ENCODE measurements around the gene IPO4.

DNA sequence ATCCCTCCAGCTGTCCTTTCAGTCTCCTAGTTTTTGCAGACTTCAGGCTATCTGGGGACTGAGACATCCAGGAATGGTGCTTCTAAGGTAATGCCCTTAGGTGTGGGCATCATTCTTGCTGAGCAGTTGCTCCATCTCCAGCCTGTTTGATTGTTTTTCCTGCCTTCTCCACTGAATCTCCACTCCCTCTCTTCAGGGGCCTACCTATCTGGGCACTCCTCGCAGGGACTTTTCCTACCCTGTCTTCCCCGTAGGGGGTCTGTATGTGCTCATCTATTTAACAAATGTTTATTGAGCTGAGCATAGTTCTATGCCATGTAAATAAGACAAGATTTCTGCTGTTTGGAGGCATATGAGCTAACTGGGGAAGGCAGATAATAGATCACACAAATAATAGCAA is 55.6 kb downstream of the IPO4 start:
- TF ChIP-seq, protein P1, sequence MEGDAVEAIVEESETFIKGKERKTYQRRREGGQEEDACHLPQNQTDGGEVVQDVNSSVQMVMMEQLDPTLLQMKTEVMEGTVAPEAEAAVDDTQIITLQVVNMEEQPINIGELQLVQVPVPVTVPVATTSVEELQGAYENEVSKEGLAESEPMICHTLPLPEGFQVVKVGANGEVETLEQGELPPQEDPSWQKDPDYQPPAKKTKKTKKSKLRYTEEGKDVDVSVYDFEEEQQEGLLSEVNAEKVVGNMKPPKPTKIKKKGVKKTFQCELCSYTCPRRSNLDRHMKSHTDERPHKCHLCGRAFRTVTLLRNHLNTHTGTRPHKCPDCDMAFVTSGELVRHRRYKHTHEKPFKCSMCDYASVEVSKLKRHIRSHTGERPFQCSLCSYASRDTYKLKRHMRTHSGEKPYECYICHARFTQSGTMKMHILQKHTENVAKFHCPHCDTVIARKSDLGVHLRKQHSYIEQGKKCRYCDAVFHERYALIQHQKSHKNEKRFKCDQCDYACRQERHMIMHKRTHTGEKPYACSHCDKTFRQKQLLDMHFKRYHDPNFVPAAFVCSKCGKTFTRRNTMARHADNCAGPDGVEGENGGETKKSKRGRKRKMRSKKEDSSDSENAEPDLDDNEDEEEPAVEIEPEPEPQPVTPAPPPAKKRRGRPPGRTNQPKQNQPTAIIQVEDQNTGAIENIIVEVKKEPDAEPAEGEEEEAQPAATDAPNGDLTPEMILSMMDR (conservative IDR thresholded peaks at IDR 0.05; ENCODE audit: low read depth, low read length) = no peak
- TF ChIP-seq EZH2 (IDR thresholded peaks at IDR 0.05; ENCODE audit: borderline replicate concordance, low read depth, low read length, poor library complexity, severe bottlenecking) = no peak
